Measurements from ENCODE around the gene ZBTB17. TPM values are rescaled to one million over a fixed set of nuclear protein-coding genes. Genes with fewer than 3 reads are reported as not detected.
"Not testable (repeated sequence)": the region's sequence is repeated elsewhere in the genome, so short reads cannot be mapped to it uniquely, and the experiment has no call there.

Gene ZBTB17
- total RNA-seq, 2 experiments from 2014 or later: 52.9 to 53.4 TPM

DNA sequence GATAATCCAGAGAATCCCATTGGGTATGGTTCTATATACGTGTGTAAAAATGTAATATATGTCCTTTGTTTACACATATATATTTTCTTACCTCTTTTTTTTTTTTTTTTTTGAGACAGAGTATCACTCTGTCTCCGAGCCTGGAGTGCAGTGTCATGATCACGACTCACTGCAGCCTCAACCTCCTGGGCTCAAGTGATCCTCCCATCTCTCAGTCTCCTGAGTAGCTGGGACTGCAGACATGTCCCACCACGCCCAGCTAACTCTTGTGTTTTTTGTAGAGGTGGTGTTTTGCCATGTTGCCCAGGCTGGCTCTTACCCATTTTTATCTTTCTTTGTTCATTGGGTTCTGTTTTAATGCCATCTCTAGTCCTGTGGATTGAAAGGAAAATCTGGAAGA lies 59.5 kb downstream of the ZBTB17 start:
- H3K4me1 ChIP-seq (ENCODE audit: insufficient read depth, low read length, poor library complexity, severe bottlenecking): no peaks in the 10 kb centered on the region
- no peak overlapping the region for H3K4me3 ChIP-seq (ENCODE audit: low read depth, low read length, poor library complexity, severe bottlenecking)
- intact Hi-C loops (cut with micrococcal nuclease; ENCODE audit: unreplicated experiment): loop anchor here (5.0 kb wide), 1 partner anchor 99 kb away; no protein-coding TSS in a partner anchor
- no peak overlapping the region for H2AFZ ChIP-seq (ENCODE audit: low read length)
- no peak overlapping the region for H3K27ac ChIP-seq (ENCODE audit: low read depth, low read length, poor library complexity, severe bottlenecking)
- no peaks in the 10 kb centered on the region for H3K9me3 ChIP-seq (ENCODE audit: low read length)
- H4K20me1 ChIP-seq (ENCODE audit: insufficient read depth, low read length): peaks cover 18% of the 10 kb centered on the region; the same call in 1 of the 2 replicates
- ChIA-PET POLR2A (interaction anchor here (0.6 to 1.2 kb wide), 3 partner anchors 9 to 1029 kb away, joined by 3 to 4 read pairs (median 3); no protein-coding TSS in a partner anchor), CTCF (ENCODE audit: unreplicated experiment) (no interaction called here)
- H3K36me3 ChIP-seq (ENCODE audit: insufficient read depth, low read length): peaks cover 97% of the 10 kb centered on the region
- no peak for TF ChIP-seq EZH2phosphoT487 (IDR thresholded peaks at IDR 0.05; ENCODE audit: borderline replicate concordance, low read depth, low read length)
- TF ChIP-seq, protein P1, sequence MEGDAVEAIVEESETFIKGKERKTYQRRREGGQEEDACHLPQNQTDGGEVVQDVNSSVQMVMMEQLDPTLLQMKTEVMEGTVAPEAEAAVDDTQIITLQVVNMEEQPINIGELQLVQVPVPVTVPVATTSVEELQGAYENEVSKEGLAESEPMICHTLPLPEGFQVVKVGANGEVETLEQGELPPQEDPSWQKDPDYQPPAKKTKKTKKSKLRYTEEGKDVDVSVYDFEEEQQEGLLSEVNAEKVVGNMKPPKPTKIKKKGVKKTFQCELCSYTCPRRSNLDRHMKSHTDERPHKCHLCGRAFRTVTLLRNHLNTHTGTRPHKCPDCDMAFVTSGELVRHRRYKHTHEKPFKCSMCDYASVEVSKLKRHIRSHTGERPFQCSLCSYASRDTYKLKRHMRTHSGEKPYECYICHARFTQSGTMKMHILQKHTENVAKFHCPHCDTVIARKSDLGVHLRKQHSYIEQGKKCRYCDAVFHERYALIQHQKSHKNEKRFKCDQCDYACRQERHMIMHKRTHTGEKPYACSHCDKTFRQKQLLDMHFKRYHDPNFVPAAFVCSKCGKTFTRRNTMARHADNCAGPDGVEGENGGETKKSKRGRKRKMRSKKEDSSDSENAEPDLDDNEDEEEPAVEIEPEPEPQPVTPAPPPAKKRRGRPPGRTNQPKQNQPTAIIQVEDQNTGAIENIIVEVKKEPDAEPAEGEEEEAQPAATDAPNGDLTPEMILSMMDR (conservative IDR thresholded peaks at IDR 0.05; ENCODE audit: low read length): no peak
- peaks cover 83% of the 10 kb centered on the region for H3K79me2 ChIP-seq (ENCODE audit: insufficient read depth, low read depth, low read length)
- H3K4me2 ChIP-seq (ENCODE audit: low read length): no peak overlapping the region
- DNase-seq (ENCODE audit: low spot score): no peak
- no peaks in the 10 kb centered on the region for H3K9me2 ChIP-seq (ENCODE audit: insufficient read depth, low read length)
- BruUV-seq (replicated peaks): no TSS peak

DNA sequence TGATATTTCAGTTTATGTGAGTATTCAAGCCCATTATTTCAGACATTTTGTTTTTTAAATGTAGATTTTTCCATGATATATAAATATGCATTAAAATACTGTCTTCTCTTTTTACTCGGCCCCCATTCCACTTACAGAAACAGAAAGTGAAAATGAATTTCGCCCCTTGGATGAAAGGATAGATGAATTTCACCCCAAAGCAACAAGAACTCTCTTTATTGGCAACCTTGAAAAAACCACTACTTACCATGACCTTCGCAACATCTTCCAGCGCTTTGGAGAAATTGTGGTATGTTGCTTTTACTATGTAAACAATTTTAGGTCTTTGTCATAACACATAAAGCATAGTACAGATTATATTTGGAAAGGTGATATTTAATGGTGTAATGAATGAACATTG lies 59.9 kb downstream of the ZBTB17 start:
- H3K79me2 ChIP-seq (ENCODE audit: insufficient read depth, low read depth, low read length): peaks cover 87% of the 10 kb centered on the region
- H4K20me1 ChIP-seq (ENCODE audit: insufficient read depth, low read length): peaks cover 18% of the 10 kb centered on the region; the same call in 1 of the 2 replicates
- H3K27ac ChIP-seq (ENCODE audit: low read depth, low read length, poor library complexity, severe bottlenecking): no peak overlapping the region
- H3K4me1 ChIP-seq (ENCODE audit: insufficient read depth, low read length, poor library complexity, severe bottlenecking): no peaks in the 10 kb centered on the region
- no TSS peak for BruUV-seq (replicated peaks)
- ChIA-PET POLR2A (interaction anchor here (0.6 to 1.2 kb wide), 2 partner anchors 10 kb away, joined by 3 to 4 read pairs; no protein-coding TSS in a partner anchor), CTCF (ENCODE audit: unreplicated experiment) (no interaction called here)
- intact Hi-C loops (cut with micrococcal nuclease; ENCODE audit: unreplicated experiment): loop anchor here (5.0 kb wide), 1 partner anchor 99 kb away; no protein-coding TSS in a partner anchor
- TF ChIP-seq, protein P1 (conservative IDR thresholded peaks at IDR 0.05; ENCODE audit: low read length): no peak
- no peak for TF ChIP-seq EZH2phosphoT487 (IDR thresholded peaks at IDR 0.05; ENCODE audit: borderline replicate concordance, low read depth, low read length)
- no peaks in the 10 kb centered on the region for H3K9me3 ChIP-seq (ENCODE audit: low read length)
- no peaks in the 10 kb centered on the region for H3K9me2 ChIP-seq (ENCODE audit: insufficient read depth, low read length)
- no peak overlapping the region for H3K4me2 ChIP-seq (ENCODE audit: low read length)
- DNase-seq (ENCODE audit: low spot score): no peak
- no peak overlapping the region for H3K4me3 ChIP-seq (ENCODE audit: low read depth, low read length, poor library complexity, severe bottlenecking)
- no peak overlapping the region for H2AFZ ChIP-seq (ENCODE audit: low read length)
- H3K36me3 ChIP-seq (ENCODE audit: insufficient read depth, low read length): peaks cover 97% of the 10 kb centered on the region

DNA sequence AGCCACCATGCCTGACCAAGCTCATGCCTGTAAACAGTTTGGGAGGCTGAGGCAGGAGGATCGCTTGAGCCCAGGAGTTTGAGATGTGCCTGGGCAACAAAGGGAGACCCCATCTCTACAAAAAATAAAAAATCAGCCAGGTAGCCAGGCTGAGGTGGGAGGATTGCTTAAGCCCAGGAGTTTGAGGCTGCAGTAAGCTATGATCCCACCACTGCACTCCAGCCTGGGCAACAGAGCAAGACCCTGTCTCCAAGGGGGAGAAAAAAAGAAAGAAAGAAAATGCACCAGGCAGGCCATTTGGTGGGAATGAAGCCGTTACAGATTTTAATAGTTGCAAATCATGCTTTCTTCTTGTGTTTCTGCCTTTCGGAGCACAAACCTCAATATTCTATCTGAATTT lies 62.3 kb downstream of the ZBTB17 start:
- H2AFZ ChIP-seq (ENCODE audit: low read length); H3K9me2 ChIP-seq (ENCODE audit: insufficient read depth, low read length); DNase-seq (ENCODE audit: low spot score); BruUV-seq (replicated peaks); H3K4me3 ChIP-seq (ENCODE audit: low read depth, low read length, poor library complexity, severe bottlenecking); H3K4me1 ChIP-seq (ENCODE audit: insufficient read depth, low read length, poor library complexity, severe bottlenecking); CTCF ChIA-PET (ENCODE audit: unreplicated experiment); H3K9me3 ChIP-seq (ENCODE audit: low read length); intact Hi-C loops (cut with micrococcal nuclease; ENCODE audit: unreplicated experiment); H3K4me2 ChIP-seq (ENCODE audit: low read length); H3K27ac ChIP-seq (ENCODE audit: low read depth, low read length, poor library complexity, severe bottlenecking): not testable (repeated sequence)
- POLR2A ChIA-PET: interaction anchor here (0.7 to 1.4 kb wide), 2 partner anchors 40 to 49 kb away, joined by 3 to 5 read pairs; no protein-coding TSS in a partner anchor
- Histone ChIP-seq H3K36me3 (ENCODE audit: insufficient read depth, low read length) (peaks cover 96% of the 10 kb centered on the region), H3K79me2 (ENCODE audit: insufficient read depth, low read depth, low read length) (peaks cover 97% of the 10 kb centered on the region), H4K20me1 (ENCODE audit: insufficient read depth, low read length) (peaks cover 15% of the 10 kb centered on the region; the same call in 1 of the 2 replicates)

Data from OCI-LY7 (cell line).